NB4 (cell line): Measurements from ENCODE around the gene RNF212.

ENCODE experiments used
- CTCF ChIP-seq: IDR thresholded peaks from one replicate; pipeline ENCODE4 v1.5.1; 2012; ENCODE audit warnings: low read depth, low read length
- MYC ChIP-seq: IDR thresholded peaks from 2 replicates; pipeline ENCODE4 v1.6.1; 2011; ENCODE audit warnings: low read depth, low read length
- POLR2A ChIP-seq: IDR thresholded peaks from 2 replicates; pipeline ENCODE4 v1.6.1; 2011; ENCODE audit warnings: mild to moderate bottlenecking; ENCODE audit not compliant: insufficient read length; ENCODE audit errors: extremely low read depth
- TF ChIP-seq, protein P1 (sequence below): IDR thresholded peaks from 2 replicates; pipeline ENCODE4 v1.6.1; 2011; ENCODE audit warnings: low read depth, low read length

GRCh38 chr4:1137850-1138249 is 24.5 kb upstream of the RNF212 start:
- TF ChIP-seq CTCF: no peak
- TF ChIP-seq, protein P1, sequence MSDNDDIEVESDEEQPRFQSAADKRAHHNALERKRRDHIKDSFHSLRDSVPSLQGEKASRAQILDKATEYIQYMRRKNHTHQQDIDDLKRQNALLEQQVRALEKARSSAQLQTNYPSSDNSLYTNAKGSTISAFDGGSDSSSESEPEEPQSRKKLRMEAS: no peak
- TF ChIP-seq POLR2A: no peak
- TF ChIP-seq MYC: no peak
